ENCODE measurements around the gene EIF4B.

The EIF4B gene

GRCh38 chr12:52976574-52977071 lies 29.6 kb upstream of the EIF4B start:
- H3K9me2 ChIP-seq (replicated peaks; ENCODE audit: low read depth, low read length): no peaks in the 10 kb centered on the region
- H3K79me2 ChIP-seq (ENCODE audit: insufficient read depth, low read length): no peaks in the 10 kb centered on the region
- H4K20me1 ChIP-seq (ENCODE audit: insufficient read depth, low read length, poor library complexity, severe bottlenecking): no peaks in the 10 kb centered on the region
- H3K4me2 ChIP-seq (ENCODE audit: low read depth, low read length, poor library complexity, severe bottlenecking): no peak overlapping the region
- no peaks in the 10 kb centered on the region for H3F3A ChIP-seq (ENCODE audit: low read depth)
- H2AFZ ChIP-seq (ENCODE audit: low read length): no peak overlapping the region
- H3K4me1 ChIP-seq (ENCODE audit: insufficient read depth, low read length, poor library complexity, severe bottlenecking): no peaks in the 10 kb centered on the region
- H3K36me3 ChIP-seq (ENCODE audit: insufficient read depth, low read length): no peaks in the 10 kb centered on the region
- H3K9me3 ChIP-seq (ENCODE audit: insufficient read depth, low read depth, low read length): no peaks in the 10 kb centered on the region
- no peak overlapping the region for H3K9ac ChIP-seq (ENCODE audit: low read depth, low read length, poor library complexity, severe bottlenecking)
- H3K4me3 ChIP-seq (ENCODE audit: low read length, poor library complexity, severe bottlenecking): no peak overlapping the region
- TF ChIP-seq CTCF (conservative IDR thresholded peaks at IDR 0.05; ENCODE audit: low read length): no peak
- no peak for TF ChIP-seq EZH2phosphoT487 (IDR thresholded peaks at IDR 0.05; ENCODE audit: borderline replicate concordance)
- no peaks in the 10 kb centered on the region for H3K27me3 ChIP-seq (ENCODE audit: insufficient read depth, low read length, poor library complexity, severe bottlenecking)

GRCh38 chr12:52977170-52977569 lies 29.1 kb upstream of the EIF4B start:
- Histone ChIP-seq H3K79me2 (ENCODE audit: insufficient read depth, low read length) (no peaks in the 10 kb centered on the region), H3K4me2 (ENCODE audit: low read depth, low read length, poor library complexity, severe bottlenecking) (no peak overlapping the region), H3K9me2 (replicated peaks; ENCODE audit: low read depth, low read length) (no peaks in the 10 kb centered on the region), H3K9ac (ENCODE audit: low read depth, low read length, poor library complexity, severe bottlenecking) (no peak overlapping the region), H3K9me3 (ENCODE audit: insufficient read depth, low read depth, low read length) (no peaks in the 10 kb centered on the region), H3K27me3 (ENCODE audit: insufficient read depth, low read length, poor library complexity, severe bottlenecking) (no peaks in the 10 kb centered on the region), H3K4me1 (ENCODE audit: insufficient read depth, low read length, poor library complexity, severe bottlenecking) (no peaks in the 10 kb centered on the region), H3K36me3 (ENCODE audit: insufficient read depth, low read length) (no peaks in the 10 kb centered on the region), H3K4me3 (ENCODE audit: low read length, poor library complexity, severe bottlenecking) (no peak overlapping the region), H2AFZ (ENCODE audit: low read length) (no peak overlapping the region), H4K20me1 (ENCODE audit: insufficient read depth, low read length, poor library complexity, severe bottlenecking) (no peaks in the 10 kb centered on the region), H3F3A (ENCODE audit: low read depth) (no peaks in the 10 kb centered on the region)
- TF ChIP-seq EZH2phosphoT487 (IDR thresholded peaks at IDR 0.05; ENCODE audit: borderline replicate concordance) (no peak), CTCF (conservative IDR thresholded peaks at IDR 0.05; ENCODE audit: low read length) (no peak)

- no peaks in the 10 kb centered on the region for H3F3A ChIP-seq (ENCODE audit: low read depth)
- TF ChIP-seq CTCF (conservative IDR thresholded peaks at IDR 0.05; ENCODE audit: low read length) (no peak), EZH2phosphoT487 (IDR thresholded peaks at IDR 0.05; ENCODE audit: borderline replicate concordance) (no peak)
- H4K20me1 ChIP-seq (ENCODE audit: insufficient read depth, low read length, poor library complexity, severe bottlenecking): no peaks in the 10 kb centered on the region
- H3K27me3 ChIP-seq (ENCODE audit: insufficient read depth, low read length, poor library complexity, severe bottlenecking): no peaks in the 10 kb centered on the region
- H3K4me3 ChIP-seq (ENCODE audit: low read length, poor library complexity, severe bottlenecking): no peak overlapping the region
- H3K9ac ChIP-seq (ENCODE audit: low read depth, low read length, poor library complexity, severe bottlenecking): no peak overlapping the region
- H3K9me2 ChIP-seq (replicated peaks; ENCODE audit: low read depth, low read length): no peaks in the 10 kb centered on the region
- H3K4me2 ChIP-seq (ENCODE audit: low read depth, low read length, poor library complexity, severe bottlenecking): no peak overlapping the region
- H3K9me3 ChIP-seq (ENCODE audit: insufficient read depth, low read depth, low read length): no peaks in the 10 kb centered on the region
- H3K79me2 ChIP-seq (ENCODE audit: insufficient read depth, low read length): no peaks in the 10 kb centered on the region
- no peak overlapping the region for H2AFZ ChIP-seq (ENCODE audit: low read length)
- H3K4me1 ChIP-seq (ENCODE audit: insufficient read depth, low read length, poor library complexity, severe bottlenecking): no peaks in the 10 kb centered on the region
- no peaks in the 10 kb centered on the region for H3K36me3 ChIP-seq (ENCODE audit: insufficient read depth, low read length)
Measured at GRCh38 chr12:52980096-52980649, 26.1 kb upstream of the EIF4B start.
